ENCODE measurements around the gene RNF150.

Gene RNF150

GRCh38 chr4:141130947-141131605 lies 2.2 kb downstream of the RNF150 start:
- DNase-seq = no peak

- DNase-seq = no peak
These were observed 5.4 kb downstream of the RNF150 start for GRCh38 chr4:141127884-141128283.

- no peak for DNase-seq
These were observed 6.5 kb downstream of the RNF150 start for GRCh38 chr4:141126769-141127168.

DNA sequence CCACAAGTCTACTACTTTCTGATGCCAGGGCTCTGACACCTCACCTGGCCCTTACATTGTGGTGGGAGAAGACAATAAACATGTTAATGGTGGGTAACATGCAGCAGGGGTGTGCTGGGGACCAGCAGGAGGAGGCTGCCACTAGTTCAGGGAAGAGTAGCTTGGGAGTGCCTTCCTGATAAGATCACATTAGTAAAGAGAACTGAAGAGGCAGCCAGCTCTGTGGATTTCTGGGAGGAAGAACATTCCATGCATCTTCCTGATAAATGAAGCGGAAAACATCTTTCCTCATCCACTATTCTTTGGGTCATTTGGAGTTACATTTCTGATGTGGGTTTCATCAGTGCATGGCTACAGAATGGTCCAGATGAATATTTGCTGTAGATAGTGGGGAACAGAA lies 9.0 kb downstream of the RNF150 start:
- no peak for DNase-seq

- DNase-seq = no peak
These were observed 11.4 kb downstream of the RNF150 start for GRCh38 chr4:141121768-141122454.

- no peak for DNase-seq
These were observed 12.2 kb downstream of the RNF150 start for GRCh38 chr4:141121101-141121500.

- DNase-seq = no peak
These were observed 13.2 kb downstream of the RNF150 start for GRCh38 chr4:141120036-141120593.

- DNase-seq = no peak
These were observed 14.2 kb downstream of the RNF150 start for GRCh38 chr4:141119071-141119470.

DNA sequence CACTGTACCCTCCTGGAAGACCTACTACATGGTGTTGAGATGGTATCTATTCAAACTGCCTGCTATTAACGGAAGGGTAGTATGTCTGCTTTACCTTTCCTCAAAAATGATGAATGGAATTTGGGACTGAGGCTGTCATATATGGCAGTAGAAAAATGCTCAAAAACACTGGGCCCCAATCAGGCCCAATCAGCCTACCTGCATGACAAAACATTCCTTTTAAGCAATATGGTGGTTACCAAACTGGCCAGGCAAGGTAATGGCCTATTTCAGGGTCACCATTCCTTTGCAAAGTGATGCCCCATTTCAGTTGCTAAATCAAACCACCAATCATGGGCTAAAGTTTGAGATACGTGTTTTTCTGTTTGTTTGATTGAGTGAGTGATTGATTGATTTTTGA lies 14.9 kb downstream of the RNF150 start:
- no peak for DNase-seq

- DNase-seq = no peak
These were observed 15.3 kb downstream of the RNF150 start for GRCh38 chr4:141117935-141118334.

DNA sequence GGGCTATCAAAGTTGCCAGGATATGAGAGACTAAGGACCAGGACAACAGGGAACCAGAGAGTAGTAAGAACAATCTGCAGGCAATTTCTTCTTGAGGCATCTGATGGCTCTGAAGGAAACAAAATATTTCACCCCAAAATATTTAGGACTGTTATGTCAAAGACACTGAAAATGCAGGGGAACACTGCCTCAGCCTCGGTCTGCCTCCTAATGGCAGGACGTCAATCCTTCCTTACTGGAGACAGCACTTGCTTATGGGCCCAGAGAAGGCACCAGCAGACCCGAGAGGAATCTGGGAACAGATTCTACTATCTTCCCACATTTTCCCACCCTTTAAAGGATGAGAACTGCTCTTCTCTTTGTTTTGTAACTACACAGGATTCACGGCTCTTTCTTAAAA lies 23.3 kb downstream of the RNF150 start:
- no peak for DNase-seq

DNA sequence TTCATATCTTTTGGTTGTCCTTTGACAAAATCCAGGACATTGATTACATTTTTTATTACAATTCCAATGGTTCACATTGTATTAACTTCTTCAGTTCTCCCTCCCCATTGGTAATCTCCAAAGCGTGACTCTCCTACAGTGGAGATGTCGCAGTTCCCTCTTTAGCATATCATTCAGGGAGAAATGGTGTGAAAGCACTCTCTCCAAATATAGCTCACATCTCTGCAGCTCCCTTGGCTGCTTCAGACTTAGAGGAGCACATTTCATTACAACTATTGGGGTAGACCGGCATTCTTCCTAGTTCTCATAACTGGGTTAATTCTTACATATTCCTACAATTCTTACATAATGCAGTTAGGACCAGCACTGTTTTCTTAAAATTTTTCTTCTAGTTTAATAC lies 25.3 kb downstream of the RNF150 start:
- DNase-seq = no peak

GRCh38 chr4:141102367-141102766 lies 30.9 kb downstream of the RNF150 start:
- no peak for DNase-seq

GRCh38 chr4:141101511-141101910 lies 31.8 kb downstream of the RNF150 start:
- DNase-seq = no peak

GRCh38 chr4:141099326-141099725 lies 33.9 kb downstream of the RNF150 start:
- DNase-seq = no peak

DNA sequence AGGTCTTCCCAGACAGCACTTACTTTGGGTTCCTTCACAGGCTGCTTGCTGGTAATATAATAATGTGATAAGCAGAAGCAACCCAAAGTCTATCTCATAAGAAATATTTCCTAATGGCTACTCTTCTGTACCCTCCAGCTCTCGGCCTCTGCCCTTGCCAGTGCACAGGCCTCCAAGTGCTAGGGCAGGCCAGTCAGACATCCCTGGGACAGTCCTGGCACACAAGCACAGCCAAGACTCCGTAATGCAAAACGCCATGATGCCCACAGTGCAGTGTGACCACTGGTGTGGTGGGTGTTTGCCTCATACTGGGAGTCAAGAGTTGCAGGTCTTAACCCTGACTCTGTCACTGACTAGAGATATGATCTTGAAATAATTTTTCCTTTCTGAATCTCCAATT lies 35.1 kb downstream of the RNF150 start:
- no peak for DNase-seq

- DNase-seq = no peak
These were observed 42.8 kb downstream of the RNF150 start for GRCh38 chr4:141090473-141090872.

GRCh38 chr4:141081921-141082395 lies 51.3 kb downstream of the RNF150 start:
- no peak for DNase-seq

DNA sequence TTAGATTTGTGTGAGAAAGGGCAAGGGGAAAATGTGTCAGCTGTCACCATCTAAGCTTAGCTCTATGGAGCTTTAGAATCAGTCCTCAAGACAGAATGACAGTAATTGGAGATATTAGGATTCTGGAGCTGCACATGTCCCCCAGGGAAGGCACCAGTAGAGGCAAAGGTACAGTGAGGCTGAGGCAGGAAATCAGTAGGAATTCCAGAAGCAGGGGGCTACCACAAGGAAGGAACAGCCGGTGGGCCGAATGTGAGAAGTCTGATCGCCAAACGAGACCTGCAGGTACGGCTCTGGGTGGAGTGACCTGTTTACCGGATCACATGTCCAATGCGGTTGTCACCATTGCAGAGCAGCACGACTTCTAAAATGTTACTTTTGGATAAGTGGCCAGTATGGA lies 52.6 kb downstream of the RNF150 start:
- DNase-seq = no peak

- DNase-seq = no peak
These were observed 53.8 kb downstream of the RNF150 start for GRCh38 chr4:141079393-141079930.

DNA sequence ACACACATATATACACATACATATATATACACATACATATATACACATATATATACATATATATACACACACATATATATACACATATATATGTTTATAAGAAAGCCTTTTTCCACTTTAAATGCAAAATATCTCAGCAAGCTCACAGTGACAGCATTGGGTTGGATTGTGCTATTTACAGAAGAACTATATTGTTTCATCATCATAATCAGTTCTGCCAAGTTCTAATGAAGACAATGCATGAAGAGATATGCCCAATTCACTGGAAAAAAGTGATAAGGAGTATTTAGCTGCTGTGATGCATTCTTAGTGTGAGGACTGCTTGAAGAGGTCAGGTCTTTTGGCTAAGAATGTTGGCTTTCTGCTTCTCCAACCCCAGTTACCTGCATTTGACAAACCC lies 54.4 kb downstream of the RNF150 start:
- no peak for DNase-seq

- DNase-seq = no peak
These were observed 55.6 kb downstream of the RNF150 start for GRCh38 chr4:141077611-141078225.

GRCh38 chr4:141075553-141075952 lies 57.7 kb downstream of the RNF150 start:
- no peak for DNase-seq

All from CD4-positive, alpha-beta T cell treated with Interleukin-4 for 1 hour (primary cell).